HepG2 (cell line): ENCODE measurements around the gene DCAKD. TPM values are rescaled to one million over a fixed set of nuclear protein-coding genes. Genes with fewer than 3 reads are reported as not detected.
A peak's percentile ranks its signal among the peaks of the same experiment; 100 is the strongest.

Source experiments
- DNMT3B ChIP-seq: conservative IDR thresholded peaks from 2 replicates; pipeline ENCODE4 v1.6.1; 2016; ENCODE audit warnings: missing biosample characterization, control low read depth
- DPF2 ChIP-seq: sonication (generic); formaldehyde crosslinking; IDR thresholded peaks from 2 replicates; pipeline ENCODE4 v1.4.0; 2020; ENCODE audit warnings: mild to moderate bottlenecking, low read depth, missing genetic modification reagents, borderline replicate concordance
- HNRNPH1 ChIP-seq: fragments of 200-400 bp; formaldehyde crosslinking; optimal IDR thresholded peaks from 2 replicates; pipeline ENCODE3; 2017; ENCODE audit warnings: mild to moderate bottlenecking, low read depth, low read length
- NCOR1 ChIP-seq: fragments of 200-600 bp; sonication (generic); IDR thresholded peaks from 2 replicates; pipeline ENCODE4 v1.7.0; 2017; ENCODE audit warnings: antibody characterized with exemption, low read length, borderline replicate concordance
- POLR2A ChIP-seq, 2 experiments: IDR thresholded peaks; 2 replicates each; pipeline ENCODE4 v1.6.1; 2011; ENCODE audit warnings: low read depth in 2 of 2, low read length in 2 of 2, mild to moderate bottlenecking in 1 of 2, moderate library complexity in 1 of 2; ENCODE audit not compliant: insufficient read depth in 1 of 2
- POLR2AphosphoS2 ChIP-seq: IDR thresholded peaks from 2 replicates; pipeline ENCODE4 v1.6.1; 2011; ENCODE audit warnings: low read depth, low read length, improper control_type of control experiment
- SP2 ChIP-seq: sonication (generic); formaldehyde crosslinking; IDR thresholded peaks from 2 replicates; pipeline ENCODE4 v1.5.1; 2020; ENCODE audit warnings: mild to moderate bottlenecking, missing genetic modification reagents
- SRF ChIP-seq: IDR thresholded peaks from 2 replicates; pipeline ENCODE4 v1.6.1; 2011; ENCODE audit warnings: mild to moderate bottlenecking, low read depth, low read length, moderate library complexity
- STAT5B ChIP-seq: sonication (generic); formaldehyde crosslinking; IDR thresholded peaks from 2 replicates; pipeline ENCODE4 v1.4.0; 2020; ENCODE audit warnings: missing genetic modification reagents
- TAF15 ChIP-seq: fragments of 200-400 bp; formaldehyde crosslinking; IDR thresholded peaks from one replicate; pipeline ENCODE4 v1.6.1; 2018; ENCODE audit warnings: mild to moderate bottlenecking, low read depth, low read length; ENCODE audit not compliant: poor library complexity, severe bottlenecking
- TARDBP ChIP-seq: sonication (generic); formaldehyde crosslinking; IDR thresholded peaks from 2 replicates; pipeline ENCODE4 v1.8.0; 2022; ENCODE audit warnings: mild to moderate bottlenecking, missing genetic modification reagents
- TEAD2 ChIP-seq: sonication (generic); formaldehyde crosslinking; IDR thresholded peaks from 2 replicates; pipeline ENCODE4 v1.9.0; 2021; ENCODE audit warnings: missing genetic modification reagents
- ZBTB3 ChIP-seq: sonication (generic); formaldehyde crosslinking; IDR thresholded peaks from 2 replicates; pipeline ENCODE4 v1.4.0; 2020; ENCODE audit warnings: low read depth, mild to moderate bottlenecking, moderate library complexity, missing genetic modification reagents, borderline replicate concordance
- ZC3H4 ChIP-seq: sonication (generic); formaldehyde crosslinking; IDR thresholded peaks from 2 replicates; pipeline ENCODE4 v1.4.0; 2020; ENCODE audit warnings: missing genetic modification reagents, borderline replicate concordance
- ZKSCAN8 ChIP-seq: IDR thresholded peaks from 2 replicates; pipeline ENCODE4 v1.6.1; 2016; ENCODE audit warnings: borderline replicate concordance, missing genetic modification reagents, missing compliant biosample characterization
- ZNF121 ChIP-seq: sonication (generic); formaldehyde crosslinking; IDR thresholded peaks from 2 replicates; pipeline ENCODE4 v1.5.0; 2020; ENCODE audit warnings: mild to moderate bottlenecking, missing genetic modification reagents
- ZNF235 ChIP-seq: sonication (generic); formaldehyde crosslinking; IDR thresholded peaks from 2 replicates; pipeline ENCODE4 v1.8.1; 2023; ENCODE audit warnings: mild to moderate bottlenecking, missing genetic modification reagents, borderline replicate concordance
- ZNF253 ChIP-seq: sonication (generic); formaldehyde crosslinking; IDR thresholded peaks from 2 replicates; pipeline ENCODE4 v1.8.0; 2022; ENCODE audit warnings: mild to moderate bottlenecking, missing genetic modification reagents, borderline replicate concordance
- ZNF317 ChIP-seq: sonication (generic); formaldehyde crosslinking; IDR thresholded peaks from 2 replicates; pipeline ENCODE4 v1.5.0; 2020; ENCODE audit warnings: mild to moderate bottlenecking, missing genetic modification reagents
- polyA plus RNA-seq, 8 experiments: library from polyadenylated mRNA; depleted of rRNA in 3 of 8; stranded (reverse) in 7 of 8; unstranded in 1 of 8; fragments of >200 nt; fragmentation: Illumina TruSeq in 4 of 8; extraction: Trizol in 4 of 8; gene quantifications; 2 replicates each; pipeline versions ENCODE4 v1.2.1 to v1.2.3, GENCODE V29; 2011 to 2016; ENCODE audit warnings: low read depth in 4 of 8, missing spikeins in 1 of 8, mixed read lengths in 1 of 8; ENCODE audit not compliant: insufficient read depth in 1 of 8
- total RNA-seq, 5 experiments: library from RNA; depleted of rRNA; stranded (reverse); fragments of >200 nt; fragmentation: Illumina TruSeq; extraction: Trizol; gene quantifications; 2 replicates each; pipeline ENCODE4 v1.2.3, GENCODE V29; 2016; ENCODE audit warnings: low read depth in 1 of 5
- TF ChIP-seq, protein P1 (sequence below): sonication (generic); formaldehyde crosslinking; IDR thresholded peaks from 2 replicates; pipeline ENCODE4 v1.5.0; 2020; ENCODE audit warnings: mild to moderate bottlenecking, missing genetic modification reagents
- TF ChIP-seq, protein P2 (sequence below): IDR thresholded peaks from 2 replicates; pipeline ENCODE4 v1.6.1; 2016; ENCODE audit warnings: missing compliant biosample characterization, missing genetic modification reagents, borderline replicate concordance
- TF ChIP-seq, protein P3 (sequence below): sonication (generic); formaldehyde crosslinking; IDR thresholded peaks from 2 replicates; pipeline ENCODE4 v1.9.0; 2021; ENCODE audit warnings: missing genetic modification reagents, borderline replicate concordance
- TF ChIP-seq, protein P4 (sequence below): sonication (generic); formaldehyde crosslinking; IDR thresholded peaks from 2 replicates; pipeline ENCODE4 v1.4.0; 2020; ENCODE audit warnings: missing genetic modification reagents

The DCAKD gene
- total and polyA plus RNA-seq, 2 of the 13 experiments (the other 11 are each of a cell fraction or from before 2014, with no cell fraction given) = 25.9 to 29.2 TPM

DNA sequence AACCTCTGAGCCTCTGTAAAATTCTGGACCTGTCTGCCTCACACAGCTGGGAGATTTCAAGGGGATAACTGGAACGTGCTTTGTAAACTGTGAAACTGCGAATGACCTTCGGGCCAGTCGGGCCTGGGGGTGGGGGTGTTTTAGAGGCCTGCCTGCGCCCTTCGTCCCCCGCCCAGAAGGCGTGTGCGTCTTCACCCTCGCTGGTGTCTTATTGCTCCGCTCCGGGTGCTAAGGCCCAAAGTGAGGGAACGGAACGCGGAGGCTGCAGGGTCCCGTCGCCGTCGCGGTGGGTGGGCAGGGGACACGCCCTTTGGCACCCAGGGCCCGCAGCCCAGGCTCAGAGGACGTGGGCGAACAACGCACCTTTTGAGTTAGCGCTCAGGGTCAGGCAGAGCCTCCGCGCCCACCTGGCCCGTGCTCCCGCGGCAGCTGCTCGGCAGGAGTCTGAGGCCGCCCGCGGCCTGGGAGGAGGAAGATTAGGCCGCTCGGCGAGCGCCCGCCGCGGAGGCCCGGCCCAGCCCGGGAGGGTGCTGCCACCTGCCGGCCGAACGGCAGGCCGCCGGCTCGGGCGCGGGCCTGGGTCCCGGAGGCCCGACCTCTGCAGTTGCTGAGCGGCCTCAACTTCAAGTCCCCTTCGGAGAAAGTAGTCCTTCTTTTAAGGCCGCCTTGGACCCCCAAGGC, 29.7 kb downstream of the DCAKD start (continued):
- TF ChIP-seq DNMT3B (CRISPR knock-in tag) = no peak
- TF ChIP-seq POLR2AphosphoS2 = no peak
- no peak for TF ChIP-seq ZNF121 (CRISPR knock-in tag)
- no peak for TF ChIP-seq SRF
- TF ChIP-seq POLR2A (IDR thresholded peaks at IDR 0.05; ENCODE audit: insufficient read depth in 1 of 2, low read depth in 2 of 2, low read length in 2 of 2) = peak; percentile 32 to 65; a peak in 2 of 4 replicates
- no peak for TF ChIP-seq ZNF317 (CRISPR knock-in tag)
- TF ChIP-seq, protein P1, sequence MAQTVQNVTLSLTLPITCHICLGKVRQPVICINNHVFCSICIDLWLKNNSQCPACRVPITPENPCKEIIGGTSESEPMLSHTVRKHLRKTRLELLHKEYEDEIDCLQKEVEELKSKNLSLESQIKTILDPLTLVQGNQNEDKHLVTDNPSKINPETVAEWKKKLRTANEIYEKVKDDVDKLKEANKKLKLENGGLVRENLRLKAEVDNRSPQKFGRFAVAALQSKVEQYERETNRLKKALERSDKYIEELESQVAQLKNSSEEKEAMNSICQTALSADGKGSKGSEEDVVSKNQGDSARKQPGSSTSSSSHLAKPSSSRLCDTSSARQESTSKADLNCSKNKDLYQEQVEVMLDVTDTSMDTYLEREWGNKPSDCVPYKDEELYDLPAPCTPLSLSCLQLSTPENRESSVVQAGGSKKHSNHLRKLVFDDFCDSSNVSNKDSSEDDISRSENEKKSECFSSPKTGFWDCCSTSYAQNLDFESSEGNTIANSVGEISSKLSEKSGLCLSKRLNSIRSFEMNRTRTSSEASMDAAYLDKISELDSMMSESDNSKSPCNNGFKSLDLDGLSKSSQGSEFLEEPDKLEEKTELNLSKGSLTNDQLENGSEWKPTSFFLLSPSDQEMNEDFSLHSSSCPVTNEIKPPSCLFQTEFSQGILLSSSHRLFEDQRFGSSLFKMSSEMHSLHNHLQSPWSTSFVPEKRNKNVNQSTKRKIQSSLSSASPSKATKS (CRISPR knock-in tag) = no peak
- TF ChIP-seq, protein P2, sequence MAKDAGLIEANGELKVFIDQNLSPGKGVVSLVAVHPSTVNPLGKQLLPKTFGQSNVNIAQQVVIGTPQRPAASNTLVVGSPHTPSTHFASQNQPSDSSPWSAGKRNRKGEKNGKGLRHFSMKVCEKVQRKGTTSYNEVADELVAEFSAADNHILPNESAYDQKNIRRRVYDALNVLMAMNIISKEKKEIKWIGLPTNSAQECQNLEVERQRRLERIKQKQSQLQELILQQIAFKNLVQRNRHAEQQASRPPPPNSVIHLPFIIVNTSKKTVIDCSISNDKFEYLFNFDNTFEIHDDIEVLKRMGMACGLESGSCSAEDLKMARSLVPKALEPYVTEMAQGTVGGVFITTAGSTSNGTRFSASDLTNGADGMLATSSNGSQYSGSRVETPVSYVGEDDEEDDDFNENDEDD (CRISPR knock-in tag) = peak; percentile 63; the same call in 1 of the 2 replicates
- peak; percentile 76; the same call in 1 of the 2 replicates for TF ChIP-seq ZNF253 (CRISPR knock-in tag)
- TF ChIP-seq, protein P3, sequence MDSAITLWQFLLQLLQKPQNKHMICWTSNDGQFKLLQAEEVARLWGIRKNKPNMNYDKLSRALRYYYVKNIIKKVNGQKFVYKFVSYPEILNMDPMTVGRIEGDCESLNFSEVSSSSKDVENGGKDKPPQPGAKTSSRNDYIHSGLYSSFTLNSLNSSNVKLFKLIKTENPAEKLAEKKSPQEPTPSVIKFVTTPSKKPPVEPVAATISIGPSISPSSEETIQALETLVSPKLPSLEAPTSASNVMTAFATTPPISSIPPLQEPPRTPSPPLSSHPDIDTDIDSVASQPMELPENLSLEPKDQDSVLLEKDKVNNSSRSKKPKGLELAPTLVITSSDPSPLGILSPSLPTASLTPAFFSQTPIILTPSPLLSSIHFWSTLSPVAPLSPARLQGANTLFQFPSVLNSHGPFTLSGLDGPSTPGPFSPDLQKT = no peak
- TF ChIP-seq TAF15 = peak; percentile 61
- no peak for TF ChIP-seq ZNF235 (CRISPR knock-in tag)
- TF ChIP-seq ZBTB3 (CRISPR knock-in tag) = no peak; the same call in 1 of the 2 replicates
- TF ChIP-seq STAT5B (CRISPR knock-in tag) = no peak
- peak; percentile 40; the same call in 1 of the 2 replicates for TF ChIP-seq NCOR1
- TF ChIP-seq ZC3H4 (CRISPR knock-in tag) = no peak
- TF ChIP-seq TEAD2 (CRISPR knock-in tag) = no peak
- TF ChIP-seq ZKSCAN8 (CRISPR knock-in tag) = no peak
- TF ChIP-seq SP2 = 0 out of 2 replicates have a peak, but pooled peaks have one; percentile 53
- TF ChIP-seq, protein P4, sequence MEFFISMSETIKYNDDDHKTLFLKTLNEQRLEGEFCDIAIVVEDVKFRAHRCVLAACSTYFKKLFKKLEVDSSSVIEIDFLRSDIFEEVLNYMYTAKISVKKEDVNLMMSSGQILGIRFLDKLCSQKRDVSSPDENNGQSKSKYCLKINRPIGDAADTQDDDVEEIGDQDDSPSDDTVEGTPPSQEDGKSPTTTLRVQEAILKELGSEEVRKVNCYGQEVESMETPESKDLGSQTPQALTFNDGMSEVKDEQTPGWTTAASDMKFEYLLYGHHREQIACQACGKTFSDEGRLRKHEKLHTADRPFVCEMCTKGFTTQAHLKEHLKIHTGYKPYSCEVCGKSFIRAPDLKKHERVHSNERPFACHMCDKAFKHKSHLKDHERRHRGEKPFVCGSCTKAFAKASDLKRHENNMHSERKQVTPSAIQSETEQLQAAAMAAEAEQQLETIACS = 0 out of 2 replicates have a peak, but pooled peaks have one; percentile 17
- no peak for TF ChIP-seq HNRNPH1
- TF ChIP-seq DPF2 (CRISPR knock-in tag) = no peak
- peak; percentile 85 for TF ChIP-seq TARDBP (CRISPR knock-in tag)
